H1 (cell line): Measurements from ENCODE around the gene CPLX1. TPM values are rescaled to one million over a fixed set of nuclear protein-coding genes. Genes with fewer than 3 reads are reported as not detected.

Source experiments
- CTCF ChIA-PET: fragments of 300-600 bp; sonication (Branson Sonifier 250); formaldehyde crosslinking; loops from one replicate; lab custom pipeline; 2021; ENCODE audit not compliant: partially characterized antibody; lab: Charles Lee
- POLR2A ChIA-PET: fragments of 300-600 bp; sonication (Branson Sonifier 250); formaldehyde crosslinking; loops from one replicate; lab custom pipeline; 2021; ENCODE audit warnings: inconsistent platforms; ENCODE audit not compliant: partially characterized antibody; lab: Charles Lee
- DNase-seq, 2 experiments: peaks; one replicate each; pipeline versions ENCODE4 v3.0.0 to v3.0.0-alpha.2; 2010 to 2022; ENCODE audit warnings: low spot score in 2 of 2, low read depth in 1 of 2, mixed read lengths in 1 of 2
- FAIRE-seq: peaks from 2 replicates; lab custom pipeline; 2011; peaks lifted over from hg19 to GRCh38; lab: Jason Lieb, UNC
- H2AFZ ChIP-seq: 2 replicates; pipeline ENCODE4 v1.8.1; 2012; ENCODE audit warnings: low read length, inconsistent platforms
- H2AK5ac ChIP-seq: 2 replicates; pipeline ENCODE4 v1.6.1; 2013; ENCODE audit warnings: low read depth, low read length
- H2BK120ac ChIP-seq: replicated peaks from 2 replicates; pipeline ENCODE3; 2013; ENCODE audit warnings: low read depth, low read length, inconsistent platforms
- H2BK12ac ChIP-seq: 2 replicates; pipeline ENCODE4 v1.6.1; 2013; ENCODE audit warnings: low read depth, low read length
- H2BK15ac ChIP-seq: 2 replicates; pipeline ENCODE4 v1.6.1; 2013; ENCODE audit warnings: low read length
- H2BK20ac ChIP-seq: 2 replicates; pipeline ENCODE4 v1.6.1; 2013; ENCODE audit warnings: low read length
- H2BK5ac ChIP-seq: 2 replicates; pipeline ENCODE4 v1.6.1; 2013; ENCODE audit warnings: low read depth, low read length
- H3K14ac ChIP-seq: 2 replicates; pipeline ENCODE4 v1.6.1; 2013; ENCODE audit warnings: inconsistent platforms; ENCODE audit not compliant: insufficient read length
- H3K18ac ChIP-seq: 2 replicates; pipeline ENCODE4 v1.6.1; 2013; ENCODE audit warnings: low read length; ENCODE audit errors: extremely low read depth
- H3K23ac ChIP-seq: 2 replicates; pipeline ENCODE4 v1.6.1; 2013; ENCODE audit warnings: inconsistent platforms; ENCODE audit not compliant: insufficient read length
- H3K23me2 ChIP-seq: 2 replicates; pipeline ENCODE4 v1.6.1; 2013; ENCODE audit warnings: low read depth, low read length
- H3K27ac ChIP-seq: 2 replicates; pipeline ENCODE4 v1.6.1; 2011; ENCODE audit warnings: low read depth, low read length, inconsistent platforms
- H3K27me3 ChIP-seq, 4 experiments: replicated peaks in 1 of 4; 1 replicate in 1 of 4; 2 replicates in 3 of 4; pipeline versions ENCODE4 v1.6.1 to v1.8.1; 2011 to 2013; ENCODE audit warnings: low read length in 3 of 4, mild to moderate bottlenecking in 3 of 4, inconsistent platforms in 2 of 4, mixed read lengths in 2 of 4, moderate library complexity in 1 of 4; ENCODE audit not compliant: control insufficient read depth in 3 of 4, insufficient read depth in 3 of 4; ENCODE audit errors: extremely low read depth in 1 of 4
- H3K36me3 ChIP-seq, 4 experiments: 2 replicates each; pipeline versions ENCODE4 v1.6.1 to v1.8.1; 2011 to 2013; ENCODE audit warnings: mild to moderate bottlenecking in 4 of 4, low read length in 3 of 4, moderate library complexity in 2 of 4, control low read depth in 1 of 4, inconsistent platforms in 1 of 4; ENCODE audit not compliant: insufficient read depth in 4 of 4, control insufficient read depth in 2 of 4
- H3K4ac ChIP-seq: replicated peaks from 2 replicates; pipeline ENCODE3; 2013; ENCODE audit warnings: low read length, low read depth, mixed read lengths, inconsistent platforms; ENCODE audit not compliant: insufficient read length
- H3K4me1 ChIP-seq, 4 experiments: replicated peaks in 1 of 4; 1 replicate in 1 of 4; 2 replicates in 3 of 4; pipeline versions ENCODE4 v1.6.1 to v1.8.1; 2011 to 2013; ENCODE audit warnings: low read length in 3 of 4, inconsistent platforms in 2 of 4, mixed read lengths in 1 of 4; ENCODE audit not compliant: insufficient read depth in 4 of 4, control insufficient read depth in 3 of 4
- H3K4me2 ChIP-seq, 2 experiments: 2 replicates each; pipeline versions ENCODE4 v1.6.1 to v1.8.1; 2011 to 2013; ENCODE audit warnings: low read depth in 2 of 2, low read length in 2 of 2, control low read depth in 1 of 2, inconsistent platforms in 1 of 2, mild to moderate bottlenecking in 1 of 2; ENCODE audit not compliant: insufficient read depth in 1 of 2
- H3K4me3 ChIP-seq, 4 experiments: fragments of 200-600, 300-600 bp in 1 of 4; sonication (generic), shearing (Covaris generic), sonication (Bioruptor Twin) in 1 of 4; 2 replicates each; pipeline versions ENCODE4 v1.5.1 to v1.8.1; 2011 to 2016; ENCODE audit warnings: low read length in 4 of 4, low read depth in 3 of 4, control low read depth in 2 of 4, inconsistent platforms in 2 of 4, mild to moderate bottlenecking in 2 of 4, mixed read lengths in 1 of 4, moderate library complexity in 1 of 4; ENCODE audit not compliant: insufficient read depth in 2 of 4; ENCODE audit errors: extremely low read depth in 1 of 4
- H3K56ac ChIP-seq: replicated peaks from 2 replicates; pipeline ENCODE3; 2013; ENCODE audit warnings: low read depth, mild to moderate bottlenecking, mixed read lengths, low read length, inconsistent platforms; ENCODE audit not compliant: insufficient read length
- H3K79me1 ChIP-seq: 2 replicates; pipeline ENCODE4 v1.6.1; 2013; ENCODE audit warnings: low read depth, low read length, control low read depth
- H3K79me2 ChIP-seq, 2 experiments: 2 replicates each; pipeline versions ENCODE4 v1.6.1 to v1.8.1; 2012 to 2013; ENCODE audit warnings: low read length in 2 of 2, mild to moderate bottlenecking in 2 of 2, inconsistent platforms in 1 of 2; ENCODE audit not compliant: insufficient read depth in 2 of 2, control insufficient read depth in 1 of 2
- H3K9ac ChIP-seq, 4 experiments: replicated peaks in 1 of 4; 1 replicate in 1 of 4; 2 replicates in 3 of 4; pipeline versions ENCODE4 v1.6.1 to v1.8.1; 2011 to 2013; ENCODE audit warnings: low read depth in 3 of 4, low read length in 3 of 4, control low read depth in 2 of 4, mild to moderate bottlenecking in 2 of 4, moderate library complexity in 2 of 4, inconsistent platforms in 1 of 4; ENCODE audit errors: extremely low read depth in 1 of 4
- H3K9me3 ChIP-seq, 2 experiments: 2 replicates each; pipeline versions ENCODE4 v1.6.1 to v1.8.1; 2012 to 2013; ENCODE audit warnings: mild to moderate bottlenecking in 2 of 2, moderate library complexity in 2 of 2, control low read depth in 1 of 2, inconsistent platforms in 1 of 2, low read depth in 1 of 2, low read length in 1 of 2, mixed read lengths in 1 of 2; ENCODE audit not compliant: insufficient read depth in 2 of 2
- H4K20me1 ChIP-seq, 2 experiments: replicated peaks in 1 of 2; 2 replicates each; pipeline versions ENCODE3 to v1.8.1; 2011 to 2013; ENCODE audit warnings: inconsistent platforms in 2 of 2, low read length in 2 of 2, mild to moderate bottlenecking in 1 of 2; ENCODE audit not compliant: insufficient read depth in 2 of 2, control insufficient read depth in 1 of 2
- H4K5ac ChIP-seq: 2 replicates; pipeline ENCODE4 v1.6.1; 2013; ENCODE audit warnings: low read length, low read depth, mixed read lengths, inconsistent platforms; ENCODE audit not compliant: insufficient read length
- H4K8ac ChIP-seq: 2 replicates; pipeline ENCODE4 v1.8.0; 2013; ENCODE audit warnings: mild to moderate bottlenecking, moderate library complexity, low read length, inconsistent platforms; ENCODE audit not compliant: insufficient read depth; ENCODE audit errors: extremely low read depth
- H4K91ac ChIP-seq: replicated peaks from 2 replicates; pipeline ENCODE3; 2013; ENCODE audit warnings: low read length, mixed read lengths, inconsistent platforms; ENCODE audit not compliant: insufficient read length
- CEBPB ChIP-seq: IDR thresholded peaks from 2 replicates; pipeline ENCODE4 v1.6.1; 2012; ENCODE audit warnings: low read depth, low read length
- CREB1 ChIP-seq: IDR thresholded peaks from 2 replicates; pipeline ENCODE4 v1.6.1; 2012; ENCODE audit warnings: inconsistent platforms
- WGBS, 2 experiments: shearing (Covaris generic) in 1 of 2; methylation state at CpG; one replicate each; pipeline versions ENCODE4 v1.1.6 to v1.1.7; 2013 to 2015; ENCODE audit warnings: low lambda C conversion rate in 2 of 2, mixed read lengths in 2 of 2, inconsistent platforms in 1 of 2, low coverage in 1 of 2, missing lambda C conversion rate in 1 of 2; ENCODE audit not compliant: insufficient replicate concordance in 2 of 2, insufficient coverage in 1 of 2, insufficient read length in 1 of 2; ENCODE audit errors: extremely low coverage in 1 of 2, missing lambda C conversion rate in 1 of 2; 5-methylcytosine and 5-hydroxymethylcytosine counted together
- polyA plus RNA-seq, 7 experiments: library from polyadenylated mRNA; depleted of rRNA in 3 of 7; stranded (reverse) in 5 of 7; unstranded in 2 of 7; fragments of >200 nt in 5 of 7; fragments of 200-250 nt in 2 of 7; gene quantifications; 1 replicate in 5 of 7; 2 replicates in 1 of 7; 4 replicates in 1 of 7; pipeline versions ENCODE4 v1.2.1 to v1.2.3, GENCODE V29; 2011 to 2013; ENCODE audit warnings: missing spikeins in 2 of 7, mixed read lengths in 2 of 7
- total RNA-seq: library from RNA; stranded (reverse); fragmentation: NEBNext Ultra II Directional; extraction: Animal tissue kit (Norgen Biotek cat#: 25700); gene quantifications from 2 replicates; pipeline ENCODE4 v1.2.1, GENCODE V29; 2021

The CPLX1 gene
- total and polyA plus RNA-seq, 2 of the 8 experiments (the other 6 are each of a cell fraction or from before 2014, with no cell fraction given) = 0.32 to 0.56 TPM

DNA sequence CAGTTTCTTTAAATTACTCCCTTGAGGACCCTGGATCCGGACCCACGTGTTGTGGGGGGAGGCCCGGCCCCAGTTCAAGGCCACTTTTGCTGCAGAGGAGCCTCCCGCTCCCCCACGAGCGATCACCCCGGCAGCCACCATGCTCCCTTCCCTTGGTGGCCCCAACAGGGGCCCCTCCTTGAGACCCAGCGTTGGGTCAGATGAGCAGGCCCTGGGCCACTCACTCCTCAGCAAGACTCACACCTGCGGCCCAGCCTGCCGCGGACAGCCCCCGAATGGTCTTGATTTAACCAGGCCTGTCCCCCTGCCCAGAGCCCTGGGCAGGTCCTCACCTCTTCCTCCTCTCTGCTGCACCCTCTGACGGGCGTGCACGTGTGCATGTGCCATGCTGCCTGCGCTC lies 4.3 kb downstream of the CPLX1 start:
- no peak overlapping the region for H2BK15ac ChIP-seq
- H3K36me3 ChIP-seq = no peaks in the 10 kb centered on the region
- no peak overlapping the region for H4K8ac ChIP-seq
- no peak overlapping the region for H3K4me3 ChIP-seq
- no peaks in the 10 kb centered on the region for H3K79me1 ChIP-seq
- H3K27me3 ChIP-seq = peaks cover 28 to 72% (median 53%) of the 10 kb centered on the region in 4 experiments
- H4K5ac ChIP-seq = no peak overlapping the region
- H4K20me1 ChIP-seq = peaks cover 2 to 9% of the 10 kb centered on the region in 2 experiments
- H2BK5ac ChIP-seq = no peak overlapping the region
- H4K91ac ChIP-seq = no peak overlapping the region
- DNase-seq = no peak
- TF ChIP-seq CEBPB (no peak), CREB1 (no peak)
- H3K27ac ChIP-seq = no peak overlapping the region
- ChIA-PET CTCF (no interaction called here), POLR2A (no interaction called here)
- no peaks in the 10 kb centered on the region for H3K79me2 ChIP-seq
- WGBS, 2 experiments = 80% methylated on average over 12 of the region's 16 CpGs; no CpG with 5 or more reads in 1 of the 2 experiments
- no peak overlapping the region for H2BK12ac ChIP-seq
- H3K4me1 ChIP-seq = peaks cover 0 to 4% (median 2%) of the 10 kb centered on the region in 4 experiments; a peak in 3 of 7 replicates
- H2BK20ac ChIP-seq = no peak overlapping the region
- H3K9ac ChIP-seq = no peak overlapping the region
- H3K4me2 ChIP-seq = no peak overlapping the region
- no peak overlapping the region for H2AFZ ChIP-seq
- no peak for FAIRE-seq
- H3K14ac ChIP-seq = no peak overlapping the region
- H3K23me2 ChIP-seq = peaks cover 3% of the 10 kb centered on the region; the same call in 1 of the 2 replicates
- H2AK5ac ChIP-seq = no peak overlapping the region
- H3K18ac ChIP-seq = no peak overlapping the region
- no peak overlapping the region for H3K4ac ChIP-seq
- H3K23ac ChIP-seq = no peak overlapping the region
- no peak overlapping the region for H2BK120ac ChIP-seq
- no peaks in the 10 kb centered on the region for H3K9me3 ChIP-seq
- H3K56ac ChIP-seq = no peak overlapping the region
